ENCODE results near the gene PSMD2.

The PSMD2 gene

DNA sequence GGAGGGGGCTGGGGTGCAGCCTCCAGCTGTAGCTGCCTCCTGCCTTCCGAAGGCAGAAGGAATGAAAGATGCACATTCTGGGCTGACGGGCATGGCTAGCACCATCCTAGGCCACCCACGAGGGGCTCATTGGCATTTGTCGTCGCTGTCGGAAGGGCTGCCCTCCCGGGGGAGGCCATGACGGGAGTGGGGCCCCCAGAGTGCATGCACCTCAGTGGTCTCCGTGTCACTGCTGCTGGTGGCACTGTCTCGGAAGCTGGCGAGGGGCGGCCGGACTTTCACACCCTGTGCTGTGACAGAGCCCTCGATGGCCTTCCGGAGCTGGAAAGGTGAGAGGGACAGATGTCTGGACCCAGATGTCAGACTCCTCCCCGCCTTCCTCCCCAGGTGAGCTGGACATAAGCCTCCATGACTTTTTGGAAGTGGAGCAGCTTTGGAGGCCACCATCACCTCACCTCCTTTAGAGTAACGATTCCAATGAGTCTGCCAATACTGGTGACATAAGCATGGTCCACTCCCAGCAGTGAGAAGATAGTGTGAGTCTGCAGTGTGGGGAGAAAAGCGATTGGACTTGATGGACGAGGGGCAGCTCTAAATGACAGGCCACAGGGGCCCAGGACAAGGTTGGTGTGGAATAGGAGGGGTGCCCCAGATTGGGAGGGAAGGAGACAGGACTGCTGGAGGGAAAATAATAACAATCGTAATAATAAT is 47.6 kb downstream of the PSMD2 start:
- no peaks in the 10 kb centered on the region for H3K9me2 ChIP-seq (replicated peaks; ENCODE audit: insufficient read depth, low read length)
- no peak for TF ChIP-seq CTCF (IDR thresholded peaks at IDR 0.05; ENCODE audit: insufficient read depth, low read length, poor library complexity, severe bottlenecking)
- no peak for TF ChIP-seq EZH2phosphoT487 (conservative IDR thresholded peaks at IDR 0.05; ENCODE audit: low read length)
- no peak overlapping the region for H3K27ac ChIP-seq (ENCODE audit: low read depth, low read length)
- H3K79me2 ChIP-seq (ENCODE audit: insufficient read depth, low read length): no peaks in the 10 kb centered on the region
- no peaks in the 10 kb centered on the region for H3K9me3 ChIP-seq (ENCODE audit: insufficient read depth, low read length)
- H3K4me3 ChIP-seq (ENCODE audit: insufficient read depth, low read length, poor library complexity, severe bottlenecking): no peak overlapping the region
- H3K27me3 ChIP-seq (ENCODE audit: low read length): no peaks in the 10 kb centered on the region
- H3K36me3 ChIP-seq (ENCODE audit: low read length): no peaks in the 10 kb centered on the region
- H3K4me2 ChIP-seq (ENCODE audit: low read depth, low read length, poor library complexity, severe bottlenecking): no peak overlapping the region
- H2AFZ ChIP-seq (ENCODE audit: low read depth, low read length, severe bottlenecking): no peak overlapping the region
- H3K9ac ChIP-seq (ENCODE audit: low read length): no peak overlapping the region
- H4K20me1 ChIP-seq (ENCODE audit: low read depth, low read length): no peaks in the 10 kb centered on the region
- no peaks in the 10 kb centered on the region for H3F3A ChIP-seq (ENCODE audit: insufficient read depth)

DNA sequence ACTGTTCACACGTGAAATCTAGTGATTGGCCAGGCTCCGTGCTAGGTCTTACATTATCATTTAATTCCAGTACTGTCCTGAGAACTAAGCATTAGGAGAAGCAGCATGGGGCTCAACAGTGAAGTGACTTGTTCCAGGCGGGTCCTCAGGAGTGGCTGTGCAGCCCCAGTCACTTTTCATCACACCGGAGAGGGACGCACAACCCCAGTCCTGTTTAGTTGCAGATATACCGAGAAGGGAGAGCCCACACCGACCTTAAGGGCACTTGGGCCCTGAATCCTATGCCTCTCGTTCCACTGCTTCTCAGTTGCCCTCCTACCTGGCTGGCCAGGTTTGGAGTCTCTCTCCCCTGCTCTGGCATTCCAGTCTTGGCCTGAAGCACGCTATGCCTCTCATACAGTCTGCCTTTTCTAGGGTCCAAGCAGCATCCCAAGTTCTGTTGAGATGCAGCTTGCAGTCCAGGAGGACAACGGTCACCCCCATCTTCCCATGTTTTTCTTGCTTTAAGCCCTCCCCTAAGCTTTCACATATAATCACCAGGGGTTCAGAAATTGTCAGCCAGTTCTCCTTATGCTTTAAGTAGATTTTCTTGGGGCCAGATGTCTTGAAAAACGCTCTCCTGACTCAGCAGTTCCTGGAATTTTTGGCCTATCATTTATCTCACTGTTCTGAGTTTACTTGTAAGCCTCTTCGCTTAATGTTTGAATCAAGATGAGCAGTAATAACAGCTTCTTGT is 48.4 kb downstream of the PSMD2 start:
- TF ChIP-seq CTCF (IDR thresholded peaks at IDR 0.05; ENCODE audit: insufficient read depth, low read length, poor library complexity, severe bottlenecking) (no peak), EZH2phosphoT487 (conservative IDR thresholded peaks at IDR 0.05; ENCODE audit: low read length) (no peak)
- H3K4me3 ChIP-seq (ENCODE audit: insufficient read depth, low read length, poor library complexity, severe bottlenecking): no peak overlapping the region
- no peaks in the 10 kb centered on the region for H3K79me2 ChIP-seq (ENCODE audit: insufficient read depth, low read length)
- no peak overlapping the region for H3K9ac ChIP-seq (ENCODE audit: low read length)
- H3F3A ChIP-seq (ENCODE audit: insufficient read depth): no peaks in the 10 kb centered on the region
- H2AFZ ChIP-seq (ENCODE audit: low read depth, low read length, severe bottlenecking): no peak overlapping the region
- H3K27ac ChIP-seq (ENCODE audit: low read depth, low read length): no peak overlapping the region
- no peaks in the 10 kb centered on the region for H3K27me3 ChIP-seq (ENCODE audit: low read length)
- no peaks in the 10 kb centered on the region for H4K20me1 ChIP-seq (ENCODE audit: low read depth, low read length)
- H3K36me3 ChIP-seq (ENCODE audit: low read length): no peaks in the 10 kb centered on the region
- no peaks in the 10 kb centered on the region for H3K9me3 ChIP-seq (ENCODE audit: insufficient read depth, low read length)
- H3K9me2 ChIP-seq (replicated peaks; ENCODE audit: insufficient read depth, low read length): no peaks in the 10 kb centered on the region
- H3K4me2 ChIP-seq (ENCODE audit: low read depth, low read length, poor library complexity, severe bottlenecking): no peak overlapping the region

DNA sequence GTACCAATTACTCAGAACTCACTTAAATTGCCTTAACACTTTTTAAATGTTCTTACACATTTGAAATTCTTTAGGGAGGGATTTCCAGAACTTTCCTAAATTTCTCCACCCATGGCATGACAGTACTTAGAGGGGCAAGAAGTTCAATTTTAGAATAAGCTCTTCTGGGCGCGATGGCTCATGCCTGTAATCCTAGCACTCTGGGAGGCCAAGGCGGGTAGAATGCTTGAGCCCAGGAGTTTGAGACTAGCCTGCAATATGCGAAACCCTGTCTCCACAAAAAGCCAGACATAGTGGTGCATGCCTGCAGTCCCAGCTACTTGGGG is 49.0 kb downstream of the PSMD2 start:
- Histone ChIP-seq H3F3A (ENCODE audit: insufficient read depth) (no peaks in the 10 kb centered on the region), H3K27me3 (ENCODE audit: low read length) (no peaks in the 10 kb centered on the region), H3K36me3 (ENCODE audit: low read length) (no peaks in the 10 kb centered on the region), H3K9me2 (replicated peaks; ENCODE audit: insufficient read depth, low read length) (no peaks in the 10 kb centered on the region), H4K20me1 (ENCODE audit: low read depth, low read length) (no peaks in the 10 kb centered on the region), H3K79me2 (ENCODE audit: insufficient read depth, low read length) (no peaks in the 10 kb centered on the region), H3K4me3 (ENCODE audit: insufficient read depth, low read length, poor library complexity, severe bottlenecking) (no peak overlapping the region), H3K9me3 (ENCODE audit: insufficient read depth, low read length) (no peaks in the 10 kb centered on the region), H2AFZ (ENCODE audit: low read depth, low read length, severe bottlenecking) (no peak overlapping the region), H3K9ac (ENCODE audit: low read length) (no peak overlapping the region), H3K4me2 (ENCODE audit: low read depth, low read length, poor library complexity, severe bottlenecking) (no peak overlapping the region), H3K27ac (ENCODE audit: low read depth, low read length) (no peak overlapping the region)
- TF ChIP-seq EZH2phosphoT487 (conservative IDR thresholded peaks at IDR 0.05; ENCODE audit: low read length): no peak
- no peak for TF ChIP-seq CTCF (IDR thresholded peaks at IDR 0.05; ENCODE audit: insufficient read depth, low read length, poor library complexity, severe bottlenecking)
